Liver (tissue), 9 donors: Measurements from ENCODE around the gene ABCC10. TPM values are rescaled to one million over a fixed set of nuclear protein-coding genes. Genes with fewer than 3 reads are reported as not detected.
A peak's percentile ranks its signal among the peaks of the same experiment; 100 is the strongest.

Experiments
- DNase-seq: peaks from one replicate; pipeline ENCODE4 v3.0.0-alpha.2; 2017; ENCODE audit warnings: low spot score
- H3K27ac ChIP-seq, 2 donors: one replicate each; pipeline ENCODE4 v1.7.0; 2013; ENCODE audit warnings: inconsistent platforms in 2 of 2, low read length in 2 of 2, control low read depth in 1 of 2, low read depth in 1 of 2, mild to moderate bottlenecking in 1 of 2
- H3K27me3 ChIP-seq, 4 donors: one replicate each; pipeline versions ENCODE4 v1.6.1 to v1.7.0; 2013; ENCODE audit warnings: low read length in 3 of 4, inconsistent platforms in 1 of 4, mild to moderate bottlenecking in 1 of 4, moderate library complexity in 1 of 4; ENCODE audit not compliant: control insufficient read depth in 4 of 4, insufficient read depth in 4 of 4
- H3K36me3 ChIP-seq, 4 donors: one replicate each; pipeline versions ENCODE4 v1.6.1 to v1.7.0; 2013; ENCODE audit warnings: low read length in 3 of 4, mild to moderate bottlenecking in 3 of 4, low read depth in 1 of 4, moderate library complexity in 1 of 4; ENCODE audit not compliant: control insufficient read depth in 4 of 4, insufficient read depth in 3 of 4
- H3K4me1 ChIP-seq, 4 donors: one replicate each; pipeline versions ENCODE4 v1.6.1 to v1.7.0; 2013; ENCODE audit warnings: low read length in 3 of 4, mild to moderate bottlenecking in 3 of 4, moderate library complexity in 1 of 4; ENCODE audit not compliant: control insufficient read depth in 4 of 4, insufficient read depth in 4 of 4
- H3K4me3 ChIP-seq, 3 donors: one replicate each; pipeline versions ENCODE4 v1.6.1 to v1.7.0; 2013; ENCODE audit warnings: low read length in 3 of 3, control low read depth in 1 of 3, low read depth in 1 of 3, mild to moderate bottlenecking in 1 of 3
- H3K9ac ChIP-seq, 2 donors: one replicate each; pipeline ENCODE4 v1.7.0; 2013; ENCODE audit warnings: low read length in 2 of 2, mild to moderate bottlenecking in 2 of 2, moderate library complexity in 2 of 2, control low read depth in 1 of 2, low read depth in 1 of 2
- H3K9me3 ChIP-seq, 4 donors: one replicate each; pipeline versions ENCODE4 v1.6.1 to v1.7.0; 2013; ENCODE audit warnings: low read length in 3 of 4; ENCODE audit not compliant: control insufficient read depth in 4 of 4
- CTCF ChIP-seq: fragments of 150-350 bp; IDR thresholded peaks from 2 replicates; pipeline ENCODE4 v1.5.1; 2017; ENCODE audit warnings: improper control_type of control experiment, low read depth, low read length; ENCODE audit not compliant: missing input control
- FOXA1 ChIP-seq: IDR thresholded peaks from 2 replicates; pipeline ENCODE4 v1.6.1; 2016; ENCODE audit warnings: antibody characterized with exemption
- GABPA ChIP-seq, 2 donors: IDR thresholded peaks in 1 of 2; conservative IDR thresholded peaks in 1 of 2; 2 replicates each; pipeline ENCODE4 v1.6.1; 2016; ENCODE audit warnings: antibody characterized with exemption in 2 of 2, mild to moderate bottlenecking in 1 of 2, moderate library complexity in 1 of 2
- HNF4A ChIP-seq, 2 donors: conservative IDR thresholded peaks; 2 replicates each; pipeline ENCODE4 v1.6.1; 2016; ENCODE audit warnings: antibody characterized with exemption in 2 of 2, mild to moderate bottlenecking in 2 of 2
- HNF4G ChIP-seq: IDR thresholded peaks from 2 replicates; pipeline ENCODE4 v1.6.1; 2016; ENCODE audit warnings: antibody characterized with exemption
- JUND ChIP-seq, 2 donors: IDR thresholded peaks; 2 replicates each; pipeline ENCODE4 v1.6.1; 2016; ENCODE audit warnings: antibody characterized with exemption in 2 of 2
- RAD21 ChIP-seq, 2 donors: IDR thresholded peaks; 2 replicates each; pipeline ENCODE4 v1.6.1; 2016; ENCODE audit warnings: antibody characterized with exemption in 2 of 2, mild to moderate bottlenecking in 2 of 2
- RXRA ChIP-seq, 2 donors: IDR thresholded peaks; 2 replicates each; pipeline ENCODE4 v1.6.1; 2017 to 2018; ENCODE audit warnings: antibody characterized with exemption in 2 of 2, mild to moderate bottlenecking in 1 of 2
- SP1 ChIP-seq: IDR thresholded peaks from 2 replicates; pipeline ENCODE4 v1.6.1; 2018; ENCODE audit warnings: antibody characterized with exemption, mild to moderate bottlenecking
- TAF1 ChIP-seq: conservative IDR thresholded peaks from 2 replicates; pipeline ENCODE4 v1.6.1; 2016; ENCODE audit warnings: antibody characterized with exemption, mild to moderate bottlenecking
- YY1 ChIP-seq: IDR thresholded peaks from 2 replicates; pipeline ENCODE4 v1.6.1; 2016; ENCODE audit warnings: antibody characterized with exemption, mild to moderate bottlenecking
- WGBS: extraction: QIAGEN DNeasy Blood & Tissue Kit; methylation state at CpG from one replicate; pipeline ENCODE4 v1.1.7; 2013; 5-methylcytosine and 5-hydroxymethylcytosine counted together
- polyA plus RNA-seq, 2 donors: library from polyadenylated mRNA; stranded (reverse) in 1 of 2; unstranded in 1 of 2; fragments of 200-250 nt in 1 of 2; fragments of >200 nt in 1 of 2; fragmentation: Nextera tagmentation in 1 of 2; extraction: Ambion mirVana in 1 of 2; gene quantifications; one replicate each; pipeline versions ENCODE4 v1.2.1 to v1.2.3, GENCODE V29; 2013 to 2015
- total RNA-seq, 2 donors: library from RNA; depleted of rRNA; stranded (reverse); fragments of >200 nt; gene quantifications; one replicate each; pipeline ENCODE4 v1.2.3, GENCODE V29; 2014
- TF ChIP-seq, protein P1 (sequence below): IDR thresholded peaks from 2 replicates; pipeline ENCODE4 v1.6.1; 2016; ENCODE audit warnings: antibody characterized with exemption
- TF ChIP-seq, protein P2 (sequence below): IDR thresholded peaks from 2 replicates; pipeline ENCODE4 v1.6.1; 2016; ENCODE audit warnings: antibody characterized with exemption
- TF ChIP-seq, protein P3 (sequence below): IDR thresholded peaks from 2 replicates; pipeline ENCODE4 v1.6.1; 2016; ENCODE audit warnings: antibody characterized with exemption, mild to moderate bottlenecking
- donor health status: healthy.
- donor health status: healthy.
- donor health status: healthy.
- donor health status: healthy.
- donor health status: healthy.

ABCC10 gene
- total and polyA plus RNA-seq, 4 donors = 3.9 to 10.6 (median 5.1) TPM

DNA sequence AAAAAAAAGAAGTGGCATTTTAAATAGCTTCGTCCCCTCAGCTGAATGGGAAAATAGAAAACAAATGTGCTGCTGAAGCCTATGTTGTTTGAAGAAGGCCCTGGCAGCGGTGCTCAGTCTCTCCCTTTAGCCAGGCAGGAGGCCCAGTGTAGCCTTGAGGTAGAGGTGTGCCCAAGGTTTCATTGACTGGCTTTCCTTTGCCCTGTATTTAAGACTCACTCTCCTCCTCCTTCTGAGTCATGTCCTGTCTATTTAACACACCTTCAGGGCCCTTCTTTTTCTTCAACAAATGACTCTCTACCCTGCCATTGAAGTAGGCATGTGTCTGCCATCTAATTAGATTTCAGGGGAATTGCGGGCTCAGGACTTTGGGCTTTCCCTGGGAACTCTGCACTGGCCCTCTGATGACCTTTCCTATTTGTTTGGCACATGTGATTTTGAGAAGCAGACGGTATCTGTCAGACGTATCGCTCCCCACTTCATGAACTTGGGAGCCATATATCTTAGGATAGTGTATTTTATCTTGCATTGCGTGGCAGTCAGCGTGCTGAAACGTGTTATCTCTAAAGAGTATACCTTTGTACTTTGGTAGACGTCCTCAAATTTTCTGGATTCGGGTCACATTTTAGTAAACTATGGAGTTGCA is 54.4 kb downstream of the ABCC10 start:
- Histone ChIP-seq H3K4me3 (no peak overlapping the region), H3K27me3 (no peaks in the 10 kb centered on the region), H3K27ac (no peak overlapping the region), H3K4me1 (peaks cover 7 to 29% (median 17%) of the 10 kb centered on the region in 4 donors), H3K9ac (no peak overlapping the region), H3K36me3 (peaks cover 0 to 2% (median 0%) of the 10 kb centered on the region in 4 donors), H3K9me3 (no peaks in the 10 kb centered on the region)
- DNase-seq = no peak
- WGBS = 47% methylated on average over 11 of the region's 11 CpGs
- TF ChIP-seq SP1 (peak; percentile 39), YY1 (peak; percentile 12), HNF4A (conservative IDR thresholded peaks at IDR 0.05) (peak; percentile 70 to 82), JUND (IDR thresholded peaks at IDR 0.05) (no peak), RXRA (IDR thresholded peaks at IDR 0.05) (peak; percentile 50 to 72)
- TF ChIP-seq, protein P1, sequence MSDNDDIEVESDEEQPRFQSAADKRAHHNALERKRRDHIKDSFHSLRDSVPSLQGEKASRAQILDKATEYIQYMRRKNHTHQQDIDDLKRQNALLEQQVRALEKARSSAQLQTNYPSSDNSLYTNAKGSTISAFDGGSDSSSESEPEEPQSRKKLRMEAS = peak; percentile 32
- TF ChIP-seq, protein P2, sequence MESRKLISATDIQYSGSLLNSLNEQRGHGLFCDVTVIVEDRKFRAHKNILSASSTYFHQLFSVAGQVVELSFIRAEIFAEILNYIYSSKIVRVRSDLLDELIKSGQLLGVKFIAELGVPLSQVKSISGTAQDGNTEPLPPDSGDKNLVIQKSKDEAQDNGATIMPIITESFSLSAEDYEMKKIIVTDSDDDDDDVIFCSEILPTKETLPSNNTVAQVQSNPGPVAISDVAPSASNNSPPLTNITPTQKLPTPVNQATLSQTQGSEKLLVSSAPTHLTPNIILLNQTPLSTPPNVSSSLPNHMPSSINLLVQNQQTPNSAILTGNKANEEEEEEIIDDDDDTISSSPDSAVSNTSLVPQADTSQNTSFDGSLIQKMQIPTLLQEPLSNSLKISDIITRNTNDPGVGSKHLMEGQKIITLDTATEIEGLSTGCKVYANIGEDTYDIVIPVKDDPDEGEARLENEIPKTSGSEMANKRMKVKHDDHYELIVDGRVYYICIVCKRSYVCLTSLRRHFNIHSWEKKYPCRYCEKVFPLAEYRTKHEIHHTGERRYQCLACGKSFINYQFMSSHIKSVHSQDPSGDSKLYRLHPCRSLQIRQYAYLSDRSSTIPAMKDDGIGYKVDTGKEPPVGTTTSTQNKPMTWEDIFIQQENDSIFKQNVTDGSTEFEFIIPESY = no peak

DNA sequence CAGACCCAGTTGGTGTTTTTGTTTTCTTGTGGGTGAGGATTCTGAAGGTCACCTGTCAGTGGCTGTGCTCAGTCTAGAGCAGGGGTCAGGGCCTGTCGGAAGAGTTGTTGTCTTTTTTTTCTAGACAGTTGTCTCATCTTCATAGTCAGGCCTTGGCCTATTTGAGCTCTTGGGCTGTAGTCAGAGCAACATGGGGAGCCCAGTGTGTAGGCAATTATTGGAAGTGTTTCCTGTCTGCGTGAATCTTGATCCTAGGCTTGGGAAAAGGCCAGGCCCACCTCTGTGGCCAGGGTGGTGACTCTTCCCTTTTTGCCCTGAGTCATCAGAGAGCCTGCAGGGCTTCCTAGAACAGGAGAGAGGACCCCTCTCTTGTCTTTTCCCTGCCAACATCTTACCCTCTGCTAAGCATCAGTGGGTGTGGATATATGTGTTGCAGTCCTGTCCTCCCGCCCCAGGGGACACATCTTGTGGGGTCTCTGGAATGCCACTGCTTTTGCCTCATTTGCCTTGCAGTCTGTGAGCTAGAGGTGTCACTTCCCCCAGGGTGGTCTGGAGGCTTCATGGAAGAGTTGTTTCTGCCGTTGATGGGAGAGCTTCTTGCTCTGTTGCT is 61.4 kb downstream of the ABCC10 start:
- Histone ChIP-seq H3K9me3 (no peaks in the 10 kb centered on the region), H3K36me3 (peaks cover 0 to 2% (median 0%) of the 10 kb centered on the region in 4 donors), H3K9ac (no peak overlapping the region), H3K27ac (no peak overlapping the region), H3K27me3 (no peaks in the 10 kb centered on the region), H3K4me1 (peaks cover 10 to 20% (median 15%) of the 10 kb centered on the region in 4 donors), H3K4me3 (no peak overlapping the region)
- DNase-seq = no peak
- 82% methylated on average over 4 of the region's 4 CpGs for WGBS
- TF ChIP-seq RAD21 (IDR thresholded peaks at IDR 0.05) = no peak
- no peak for TF ChIP-seq HNF4A (conservative IDR thresholded peaks at IDR 0.05)
- TF ChIP-seq FOXA1 = no peak
- no peak for TF ChIP-seq TAF1
- TF ChIP-seq, protein P1 = no peak
- no peak for TF ChIP-seq GABPA (IDR thresholded peaks at IDR 0.05 in 1 of 2, conservative IDR thresholded peaks at IDR 0.05 in 1 of 2)
- no peak for TF ChIP-seq HNF4G

- Histone ChIP-seq H3K27me3 (no peaks in the 10 kb centered on the region), H3K36me3 (peaks cover 0 to 2% (median 0%) of the 10 kb centered on the region in 4 donors), H3K9me3 (no peaks in the 10 kb centered on the region), H3K9ac (no peak overlapping the region), H3K27ac (peak overlapping the region in 1 of 2 donors; percentile 44), H3K4me1 (peaks cover 10 to 26% (median 21%) of the 10 kb centered on the region in 4 donors), H3K4me3 (no peak overlapping the region)
- no peak for TF ChIP-seq CTCF
- no peak for TF ChIP-seq TAF1
- TF ChIP-seq RXRA (IDR thresholded peaks at IDR 0.05) = no peak
- TF ChIP-seq, protein P3, sequence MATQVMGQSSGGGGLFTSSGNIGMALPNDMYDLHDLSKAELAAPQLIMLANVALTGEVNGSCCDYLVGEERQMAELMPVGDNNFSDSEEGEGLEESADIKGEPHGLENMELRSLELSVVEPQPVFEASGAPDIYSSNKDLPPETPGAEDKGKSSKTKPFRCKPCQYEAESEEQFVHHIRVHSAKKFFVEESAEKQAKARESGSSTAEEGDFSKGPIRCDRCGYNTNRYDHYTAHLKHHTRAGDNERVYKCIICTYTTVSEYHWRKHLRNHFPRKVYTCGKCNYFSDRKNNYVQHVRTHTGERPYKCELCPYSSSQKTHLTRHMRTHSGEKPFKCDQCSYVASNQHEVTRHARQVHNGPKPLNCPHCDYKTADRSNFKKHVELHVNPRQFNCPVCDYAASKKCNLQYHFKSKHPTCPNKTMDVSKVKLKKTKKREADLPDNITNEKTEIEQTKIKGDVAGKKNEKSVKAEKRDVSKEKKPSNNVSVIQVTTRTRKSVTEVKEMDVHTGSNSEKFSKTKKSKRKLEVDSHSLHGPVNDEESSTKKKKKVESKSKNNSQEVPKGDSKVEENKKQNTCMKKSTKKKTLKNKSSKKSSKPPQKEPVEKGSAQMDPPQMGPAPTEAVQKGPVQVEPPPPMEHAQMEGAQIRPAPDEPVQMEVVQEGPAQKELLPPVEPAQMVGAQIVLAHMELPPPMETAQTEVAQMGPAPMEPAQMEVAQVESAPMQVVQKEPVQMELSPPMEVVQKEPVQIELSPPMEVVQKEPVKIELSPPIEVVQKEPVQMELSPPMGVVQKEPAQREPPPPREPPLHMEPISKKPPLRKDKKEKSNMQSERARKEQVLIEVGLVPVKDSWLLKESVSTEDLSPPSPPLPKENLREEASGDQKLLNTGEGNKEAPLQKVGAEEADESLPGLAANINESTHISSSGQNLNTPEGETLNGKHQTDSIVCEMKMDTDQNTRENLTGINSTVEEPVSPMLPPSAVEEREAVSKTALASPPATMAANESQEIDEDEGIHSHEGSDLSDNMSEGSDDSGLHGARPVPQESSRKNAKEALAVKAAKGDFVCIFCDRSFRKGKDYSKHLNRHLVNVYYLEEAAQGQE = no peak
- no peak for TF ChIP-seq HNF4A (conservative IDR thresholded peaks at IDR 0.05)
- no peak for DNase-seq
- 96% methylated on average over 12 of the region's 12 CpGs for WGBS
Observed at GRCh38 chr6:43489277-43490072, 62.1 kb downstream of the ABCC10 start.
